DMS 273 treated with DMSO at 0.1 percent for 48 hours (cell line): ENCODE data around the gene PRICKLE2.
A peak's percentile ranks its signal among the peaks of the same experiment; 100 is the strongest.

Experiments used
- DNase-seq: peaks from one replicate; lab custom pipeline; 2025; lab: John Stamatoyannopoulos, UW

Gene PRICKLE2

GRCh38 chr3:64188810-64189560 lies 36.3 kb downstream of the PRICKLE2 start:
- no peak for DNase-seq

GRCh38 chr3:64187065-64187959 lies 38.0 kb downstream of the PRICKLE2 start:
- DNase-seq = peak; percentile 43

- peak; percentile 39 for DNase-seq
Measured at GRCh38 chr3:64186667-64187064, 38.6 kb downstream of the PRICKLE2 start.

GRCh38 chr3:64185436-64185835 lies 39.8 kb downstream of the PRICKLE2 start:
- DNase-seq = no peak

DNA sequence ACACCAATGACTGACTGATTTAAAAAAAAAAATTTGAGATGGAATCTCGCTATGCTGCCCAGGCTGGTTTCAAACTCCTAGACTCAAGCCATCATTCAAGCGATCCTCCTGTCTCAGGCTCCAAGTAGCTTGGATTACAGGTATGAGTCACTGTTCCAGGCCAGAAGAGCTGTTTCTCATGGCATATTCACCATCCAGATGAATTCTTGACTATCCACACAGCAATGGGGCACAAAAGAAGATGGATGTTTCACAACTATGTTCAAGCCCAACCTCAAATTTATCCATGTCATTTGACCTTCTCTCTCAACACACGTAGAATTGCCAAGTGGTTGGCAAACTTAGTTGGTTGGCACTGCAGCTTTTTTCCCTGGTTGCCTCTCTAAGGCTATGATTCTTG lies 40.6 kb downstream of the PRICKLE2 start:
- DNase-seq = no peak

GRCh38 chr3:64179860-64180259 lies 45.4 kb downstream of the PRICKLE2 start:
- no peak for DNase-seq

DNA sequence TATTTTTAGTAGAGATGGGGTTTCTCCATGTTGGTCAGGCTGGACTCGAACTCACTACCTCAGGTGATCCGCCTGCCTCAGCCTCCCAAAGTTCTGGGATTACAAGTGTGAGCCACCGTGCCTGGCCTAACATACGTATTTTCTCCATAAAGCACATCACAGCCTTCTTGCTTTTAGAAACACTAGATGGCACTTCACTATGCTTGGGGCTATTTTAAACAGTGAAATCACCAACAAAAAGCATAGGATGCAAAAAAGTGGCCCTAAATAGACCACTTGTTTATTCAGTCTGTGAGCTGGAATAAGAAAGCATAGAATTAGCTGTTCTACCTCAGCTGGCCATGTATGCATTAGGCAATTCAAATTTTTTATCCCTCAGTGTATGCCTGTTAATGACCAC lies 46.0 kb downstream of the PRICKLE2 start:
- no peak for DNase-seq

- DNase-seq = no peak
Measured at GRCh38 chr3:64178419-64178818, 46.8 kb downstream of the PRICKLE2 start.

- no peak for DNase-seq
Measured at GRCh38 chr3:64176461-64176996, 48.7 kb downstream of the PRICKLE2 start.

- DNase-seq = no peak
Measured at GRCh38 chr3:64174328-64174727, 50.9 kb downstream of the PRICKLE2 start.

DNA sequence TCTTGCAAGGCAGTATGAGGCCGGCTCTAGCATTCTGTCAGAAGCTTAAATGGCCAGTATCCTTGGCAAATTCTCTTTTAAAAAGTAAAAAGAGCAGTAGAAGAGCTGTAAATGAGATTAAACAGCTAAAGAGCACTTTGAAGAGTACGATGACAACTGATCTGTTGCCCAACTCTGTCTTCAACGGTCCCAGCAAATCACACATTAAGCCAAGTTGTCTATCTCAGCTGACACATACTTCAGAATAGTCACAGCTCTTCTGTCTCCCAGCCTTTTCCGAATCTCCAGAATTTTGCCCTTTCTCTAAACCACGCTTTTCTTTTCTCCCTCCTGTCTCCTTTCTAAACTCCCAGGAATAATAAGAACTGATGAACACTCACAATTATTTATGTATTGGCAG lies 51.7 kb downstream of the PRICKLE2 start:
- no peak for DNase-seq

DNA sequence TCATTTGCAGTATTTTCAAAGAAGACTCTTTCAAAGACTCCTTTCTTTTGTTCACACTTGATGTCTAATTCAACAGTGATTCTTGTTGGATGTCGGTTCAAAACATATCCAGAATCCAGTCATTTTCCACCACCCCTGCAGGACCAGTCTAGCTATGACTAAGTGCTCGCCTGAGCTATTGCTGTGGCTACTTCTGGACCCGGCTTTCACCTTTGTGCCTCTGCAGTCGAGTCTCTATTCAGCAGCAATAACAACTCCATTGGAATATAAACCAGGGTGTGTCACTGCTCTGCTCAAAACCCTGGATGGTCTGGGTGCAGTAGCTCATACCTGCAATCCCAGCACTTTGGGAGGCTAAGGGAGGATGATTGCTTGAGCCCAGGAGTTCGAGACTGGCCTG lies 55.0 kb downstream of the PRICKLE2 start:
- no peak for DNase-seq

GRCh38 chr3:64167868-64168267 lies 57.4 kb downstream of the PRICKLE2 start:
- no peak for DNase-seq

GRCh38 chr3:64167351-64167750 lies 57.9 kb downstream of the PRICKLE2 start:
- no peak for DNase-seq

DNA sequence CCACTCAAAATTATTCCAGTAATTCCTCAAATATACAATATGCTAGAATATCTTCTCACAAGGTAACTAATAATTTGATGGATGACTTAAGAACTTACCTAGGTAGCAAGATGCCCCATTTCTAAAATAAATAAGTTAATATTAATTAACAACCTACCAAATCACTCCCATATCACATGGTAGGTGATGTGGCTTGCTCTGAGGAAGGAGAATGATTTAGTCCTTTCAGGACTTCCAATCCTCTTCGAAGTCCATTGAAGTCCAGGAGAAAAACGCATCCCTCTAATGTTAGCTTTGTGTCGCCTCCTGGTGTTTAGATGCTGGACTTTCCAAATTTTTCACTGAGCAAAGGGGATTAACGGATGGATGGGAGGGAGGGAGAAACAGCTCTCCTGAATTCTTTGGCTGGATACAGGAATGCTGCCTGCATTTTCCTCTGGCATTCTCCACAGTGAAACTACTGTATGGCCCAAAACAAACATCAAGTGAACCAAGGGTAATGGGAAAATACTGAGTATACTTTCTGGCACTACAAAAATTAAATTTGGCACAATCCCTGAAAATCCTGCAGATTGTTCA lies 58.6 kb downstream of the PRICKLE2 start:
- DNase-seq = no peak

- DNase-seq = no peak
Measured at GRCh38 chr3:64164349-64164748, 60.9 kb downstream of the PRICKLE2 start.

DNA sequence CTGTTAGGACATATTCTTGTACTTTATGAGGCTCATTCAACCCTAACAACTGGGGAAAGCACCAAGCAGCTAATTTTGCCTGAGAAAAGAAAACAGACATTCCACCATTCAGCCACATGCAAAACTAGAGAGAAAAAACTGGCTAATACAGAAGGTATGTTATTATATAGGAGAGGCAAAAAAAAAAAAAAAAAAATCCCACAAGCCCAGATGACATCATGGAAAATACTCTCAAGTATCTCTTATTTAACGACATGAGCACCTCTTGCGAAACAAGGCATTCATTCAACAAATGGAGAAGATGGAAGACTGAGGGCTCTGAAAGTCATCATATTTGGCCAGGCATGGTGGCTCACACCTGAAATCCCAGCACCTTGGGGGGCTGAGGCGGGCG lies 61.5 kb downstream of the PRICKLE2 start:
- DNase-seq = no peak

DNA sequence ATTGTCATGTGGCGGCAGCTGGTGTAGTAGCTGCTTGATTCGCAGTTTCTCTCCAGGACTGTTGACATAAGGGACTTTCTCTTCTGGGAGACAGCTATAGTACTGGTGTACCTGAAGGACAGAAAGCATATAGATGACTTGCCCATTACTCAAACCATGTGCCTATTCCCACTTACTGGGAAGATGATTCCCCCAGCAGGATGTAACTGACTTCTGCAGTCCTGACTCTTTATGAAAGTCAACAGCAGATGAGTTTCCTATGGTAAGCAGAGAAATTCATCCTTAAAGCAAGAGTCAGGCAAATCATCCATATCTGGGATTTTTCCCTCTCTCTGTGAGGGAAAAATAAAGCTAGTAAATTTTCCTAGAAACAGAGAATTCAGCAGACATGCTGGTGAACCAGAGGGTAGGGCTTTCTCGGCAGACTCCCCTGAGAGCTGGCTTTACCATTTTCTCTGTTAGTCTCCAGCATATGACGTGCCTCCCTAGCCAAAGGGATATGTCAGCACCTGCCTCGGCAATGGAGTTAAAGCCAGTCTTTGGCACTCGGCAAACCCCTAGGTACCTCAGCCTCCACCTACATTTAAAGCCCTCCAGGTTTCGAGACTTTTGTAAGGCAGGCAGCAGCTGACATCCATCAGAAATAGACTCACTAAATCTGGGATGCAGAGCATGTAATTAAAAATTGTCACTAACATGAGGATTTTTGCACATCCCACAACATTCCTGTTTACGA lies 62.1 kb downstream of the PRICKLE2 start:
- no peak for DNase-seq

DNA sequence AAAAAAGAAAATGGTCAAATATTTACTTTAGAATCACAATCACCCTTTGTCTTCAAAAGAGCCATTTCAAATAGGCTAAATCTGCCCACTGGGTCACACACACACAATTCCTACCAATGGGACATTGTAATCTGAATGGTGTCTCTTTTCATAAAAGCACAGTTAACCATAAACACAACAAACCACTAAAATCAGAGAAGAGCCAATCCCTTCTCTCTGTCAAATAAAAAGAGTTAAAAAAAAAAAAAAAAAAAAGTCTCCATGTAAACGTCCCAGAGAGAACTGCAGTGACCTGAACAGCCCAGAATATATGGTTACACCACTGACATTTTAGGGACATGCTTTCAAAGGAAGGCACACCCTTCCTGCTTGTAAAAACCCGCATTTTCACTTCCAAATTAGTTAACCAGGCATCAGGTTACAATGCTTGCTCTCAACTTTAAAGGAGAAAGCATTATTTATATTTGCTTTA lies 63.7 kb downstream of the PRICKLE2 start:
- peak; percentile 42 for DNase-seq

DNA sequence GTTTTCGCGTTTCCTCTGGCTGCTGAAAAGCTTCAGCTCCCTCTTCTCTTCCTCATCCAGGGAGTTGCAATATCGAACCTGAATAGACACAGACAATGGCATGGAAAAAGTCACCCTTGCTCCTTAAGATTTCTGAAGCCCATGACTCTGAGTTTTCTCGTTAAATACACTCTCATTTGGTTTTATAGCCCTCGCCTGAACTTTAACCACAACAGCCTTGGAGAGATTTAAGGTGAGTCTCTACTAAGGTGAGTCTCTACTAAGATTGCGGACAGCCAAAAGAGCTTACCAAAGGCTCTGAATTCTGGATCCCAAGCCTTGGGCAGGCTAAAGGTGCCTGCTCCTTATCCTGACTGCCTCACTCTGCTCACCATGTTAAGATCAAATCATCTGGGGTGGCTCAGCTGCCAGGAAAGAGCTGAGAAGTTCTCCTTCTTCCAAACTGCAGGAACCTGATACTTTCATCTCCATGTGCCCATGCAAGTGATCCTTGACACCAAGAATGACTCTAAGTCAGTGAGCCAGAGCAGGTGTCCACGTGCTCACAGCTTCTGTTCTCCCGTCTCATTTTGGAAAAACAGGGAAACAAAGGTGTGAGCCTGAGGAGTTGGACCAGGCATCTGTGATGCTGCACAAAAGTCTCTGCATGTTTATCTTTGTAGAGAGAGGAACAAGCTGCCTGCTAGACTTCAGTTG lies 65.1 kb downstream of the PRICKLE2 start:
- no peak for DNase-seq

- no peak for DNase-seq
Measured at GRCh38 chr3:64158334-64158733, 66.9 kb downstream of the PRICKLE2 start.
